HG03135 (cell line): ENCODE data around the gene MTHFD2L.
"Not testable (repeated sequence)": the region's sequence is repeated elsewhere in the genome, so short reads cannot be mapped to it uniquely, and the experiment has no call there.

ENCODE experiments used
- ATAC-seq: cut with Tn5 transposase; IDR thresholded peaks from one replicate; pipeline ENCODE4 v1.9.1; 2021; ENCODE audit warnings: mild to moderate bottlenecking, moderate library complexity; ENCODE audit not compliant: unreplicated experiment

Gene MTHFD2L

DNA sequence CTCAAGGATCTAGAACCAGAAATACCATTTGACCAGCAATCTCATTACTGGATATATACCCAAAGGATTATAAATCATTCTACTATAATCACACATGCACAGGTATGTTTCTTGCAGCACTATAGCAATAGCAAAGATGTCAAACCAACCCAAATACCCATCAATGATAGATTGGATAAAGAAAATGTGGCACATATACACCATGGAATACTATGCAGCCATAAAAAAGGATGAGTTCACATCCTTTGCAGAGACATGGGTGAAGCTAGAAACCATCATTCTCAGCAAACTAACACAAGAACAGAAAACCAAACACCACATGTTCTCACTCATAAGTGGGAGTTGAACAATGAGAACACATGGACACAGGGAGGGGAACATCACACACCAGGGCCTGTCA is 25.7 kb upstream of the MTHFD2L start:
- ATAC-seq: not testable (repeated sequence)

DNA sequence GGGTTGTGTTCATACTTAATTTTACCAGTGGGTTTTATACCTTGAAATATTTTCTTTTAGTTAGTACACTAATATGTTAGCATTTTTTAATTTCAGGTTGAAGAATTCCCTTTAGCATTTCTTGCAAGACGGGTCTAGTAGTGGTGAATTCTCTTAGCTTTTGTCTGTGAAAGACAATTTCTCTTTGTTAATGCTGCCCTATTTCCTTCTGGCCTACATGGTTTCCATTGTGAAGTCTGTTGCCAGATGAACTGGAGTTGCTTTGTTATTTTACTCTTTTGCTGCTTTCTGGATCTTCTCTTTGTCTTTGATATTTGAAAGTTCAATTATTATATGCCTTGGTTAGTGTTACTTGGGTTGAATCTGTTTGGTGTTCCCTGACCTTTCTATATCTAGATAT is 25.0 kb upstream of the MTHFD2L start:
- ATAC-seq: no peak

DNA sequence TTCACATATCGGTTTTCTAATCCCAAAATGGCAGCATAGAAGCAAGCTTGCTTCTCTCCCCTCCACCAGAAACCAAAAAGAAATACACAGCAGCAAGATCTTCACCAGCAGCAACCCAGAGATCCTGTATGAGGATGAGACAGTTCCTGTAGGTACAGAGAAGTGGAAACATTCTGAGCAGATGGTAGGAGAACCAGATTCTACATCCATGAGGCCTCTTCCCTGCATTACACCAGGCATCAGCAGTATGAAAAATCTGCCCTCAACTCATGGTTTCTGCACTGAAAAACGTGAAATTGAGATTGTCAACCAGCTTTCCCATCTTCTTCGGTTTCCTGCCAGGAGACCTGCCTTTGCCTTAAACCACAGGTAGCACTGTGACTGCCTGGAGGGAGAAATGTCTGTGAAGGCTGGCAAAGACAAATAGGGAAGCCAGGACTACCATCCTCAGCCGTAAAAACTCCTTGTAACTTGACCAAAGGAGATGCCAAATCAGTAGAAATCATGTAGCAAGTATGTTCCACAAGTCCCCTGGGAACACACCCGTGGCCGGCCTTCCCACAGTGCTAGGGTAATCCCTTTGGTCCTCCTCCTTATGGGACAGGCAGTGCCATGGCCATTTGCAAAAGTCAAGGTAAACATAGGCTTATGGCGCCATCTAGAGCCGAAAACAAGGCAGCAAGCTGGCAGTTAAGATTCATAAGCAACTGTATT is 24.0 kb upstream of the MTHFD2L start:
- no peak for ATAC-seq

DNA sequence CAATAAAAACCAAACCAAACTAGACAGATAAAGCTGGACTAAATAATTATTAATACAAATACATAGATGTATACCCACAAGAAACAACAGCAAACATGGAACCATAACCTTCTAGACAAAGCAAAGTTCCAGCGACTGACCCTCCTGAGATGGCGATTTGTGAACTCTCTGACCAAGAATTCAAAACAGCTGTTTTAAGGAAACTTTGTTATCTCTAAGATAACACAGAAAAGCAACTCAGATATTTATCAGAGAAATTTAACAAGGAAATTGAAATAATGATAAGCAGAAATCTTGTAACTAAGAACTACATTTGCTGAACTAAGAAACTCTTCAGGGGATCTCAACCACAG is 23.4 kb upstream of the MTHFD2L start:
- ATAC-seq: no peak

DNA sequence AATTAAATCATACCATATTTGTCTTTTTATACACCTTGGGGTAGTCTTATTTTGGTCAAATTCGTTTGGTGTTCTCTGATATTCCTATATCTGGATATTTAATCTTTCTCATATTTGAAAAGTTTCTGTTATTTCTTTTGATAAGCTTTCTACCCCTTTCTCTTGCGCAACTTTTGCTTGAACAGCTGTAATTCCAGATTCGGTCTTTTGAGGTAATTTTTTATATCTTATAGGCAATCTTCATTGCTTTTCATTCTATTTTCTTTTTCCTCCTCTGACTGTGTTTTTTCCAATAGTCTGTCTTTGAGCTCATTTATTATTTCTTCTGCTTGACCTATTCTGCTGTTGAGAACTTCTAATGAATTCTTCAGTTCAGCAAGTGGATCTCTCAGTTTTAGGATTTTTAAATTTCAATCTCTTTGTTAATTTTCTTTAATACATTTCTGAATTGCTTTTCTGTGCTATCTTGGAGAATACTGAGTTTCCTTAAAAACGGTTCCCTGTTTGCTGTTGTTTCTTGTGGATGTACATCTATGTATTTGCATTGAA is 11.3 kb upstream of the MTHFD2L start:
- ATAC-seq: no peak

DNA sequence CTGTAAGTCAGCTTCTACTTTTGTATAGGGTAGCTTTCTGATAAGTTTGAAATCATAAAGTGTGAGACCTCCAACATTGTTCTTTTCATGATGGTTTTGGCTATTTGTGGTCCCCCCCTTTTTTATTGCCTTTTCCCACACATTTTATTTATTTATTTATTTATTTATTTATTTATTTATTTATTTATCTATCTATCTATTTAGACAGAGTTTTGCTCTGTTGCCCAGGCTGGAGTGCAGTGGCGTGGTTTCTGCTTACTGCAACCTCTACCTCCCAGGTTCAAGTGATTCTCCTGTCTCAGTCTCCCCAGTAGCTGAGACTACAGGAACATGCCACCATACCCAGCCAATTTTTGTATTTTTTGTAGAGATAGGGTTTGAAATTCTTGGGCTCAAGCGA is 9.7 kb upstream of the MTHFD2L start:
- ATAC-seq: no peak

DNA sequence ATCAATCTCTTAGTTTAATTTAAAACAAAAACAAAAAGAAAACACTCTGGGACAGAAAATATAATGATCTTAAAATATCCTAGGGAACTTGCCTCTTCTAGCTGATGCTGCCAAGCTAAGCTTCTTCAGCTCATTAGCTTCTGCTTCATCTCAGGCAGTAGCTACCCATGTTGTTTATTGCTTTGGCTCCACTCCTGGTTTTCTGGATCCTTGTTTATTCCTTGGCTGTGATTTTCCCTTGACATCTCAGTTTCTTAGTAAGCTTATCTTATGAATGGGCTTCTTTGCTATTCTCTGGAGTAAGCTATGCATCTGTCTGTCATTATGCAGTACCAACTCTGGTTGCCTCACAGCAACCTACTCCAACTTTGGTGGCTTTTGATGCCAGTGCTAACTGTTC is 5.1 kb upstream of the MTHFD2L start:
- no peak for ATAC-seq

DNA sequence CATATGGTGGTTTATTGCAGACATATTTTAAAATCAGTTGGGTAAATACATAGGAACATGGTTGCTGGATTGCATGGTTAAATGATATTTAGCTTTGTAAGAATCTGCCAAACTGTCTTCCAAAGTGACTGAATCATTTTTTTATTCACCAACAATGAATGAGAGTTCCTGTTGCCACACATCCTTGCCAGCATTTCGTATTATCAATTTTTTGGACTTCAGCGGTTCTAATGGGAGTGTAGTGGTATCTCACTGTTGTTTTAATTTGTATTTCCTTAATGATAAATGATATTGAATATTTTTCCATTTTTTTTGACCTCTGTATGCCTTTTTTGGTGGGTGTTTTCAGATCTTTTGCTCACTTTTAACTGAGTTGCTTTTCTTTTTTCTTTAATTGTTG is 1.4 kb upstream of the MTHFD2L start:
- no peak for ATAC-seq

DNA sequence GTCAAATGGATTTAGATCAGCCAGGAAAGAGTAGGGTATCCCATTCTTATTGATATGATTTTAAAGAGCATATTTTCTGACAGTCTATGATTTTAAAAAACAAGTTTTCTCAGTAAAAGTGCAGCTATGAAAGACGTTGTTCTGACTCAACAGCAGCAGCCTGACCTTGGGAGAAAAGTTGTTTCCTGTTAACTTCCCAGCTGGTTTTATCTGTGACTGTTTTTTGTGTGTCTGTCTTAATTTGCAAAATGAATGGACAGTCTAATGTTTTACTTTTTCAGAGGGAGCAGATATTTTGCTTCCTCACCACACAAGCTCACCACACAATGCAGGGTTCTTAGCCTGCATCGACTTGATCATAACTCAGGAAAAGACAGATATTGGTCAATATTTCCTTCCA is 764 bp upstream of the MTHFD2L start:
- no peak for ATAC-seq

DNA sequence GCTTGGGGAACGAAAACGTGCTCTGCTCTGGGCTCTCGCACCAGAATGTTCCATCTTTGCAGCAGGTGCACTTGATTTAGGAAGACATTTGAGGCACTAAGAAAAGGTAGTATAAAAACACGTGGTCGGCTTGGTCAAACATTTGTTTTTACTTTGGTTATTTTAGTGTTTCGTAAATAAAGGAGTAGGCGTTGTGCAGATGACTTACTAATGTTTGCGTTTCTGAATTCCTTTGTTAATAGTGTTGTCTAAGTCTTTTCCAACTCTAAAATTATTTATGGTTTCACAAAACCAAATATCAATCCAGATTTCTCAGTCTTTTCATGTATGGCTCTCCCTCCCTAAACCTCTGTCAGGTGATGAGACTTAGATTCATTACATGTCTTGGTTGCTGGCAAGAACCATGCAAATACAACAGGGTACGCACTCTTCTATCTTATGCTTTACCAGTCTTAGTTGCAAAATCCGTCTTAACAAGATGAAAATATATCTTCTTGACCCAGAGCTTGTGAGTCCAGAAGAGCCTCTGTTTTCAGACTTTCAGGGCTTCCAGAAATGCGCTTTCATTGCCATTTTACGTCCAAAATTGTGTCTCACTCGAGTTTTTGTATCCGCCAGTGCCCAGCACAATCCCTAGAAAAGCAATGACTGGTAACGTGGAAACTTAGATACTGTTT is 686 bp downstream of the MTHFD2L start:
- ATAC-seq: no peak

DNA sequence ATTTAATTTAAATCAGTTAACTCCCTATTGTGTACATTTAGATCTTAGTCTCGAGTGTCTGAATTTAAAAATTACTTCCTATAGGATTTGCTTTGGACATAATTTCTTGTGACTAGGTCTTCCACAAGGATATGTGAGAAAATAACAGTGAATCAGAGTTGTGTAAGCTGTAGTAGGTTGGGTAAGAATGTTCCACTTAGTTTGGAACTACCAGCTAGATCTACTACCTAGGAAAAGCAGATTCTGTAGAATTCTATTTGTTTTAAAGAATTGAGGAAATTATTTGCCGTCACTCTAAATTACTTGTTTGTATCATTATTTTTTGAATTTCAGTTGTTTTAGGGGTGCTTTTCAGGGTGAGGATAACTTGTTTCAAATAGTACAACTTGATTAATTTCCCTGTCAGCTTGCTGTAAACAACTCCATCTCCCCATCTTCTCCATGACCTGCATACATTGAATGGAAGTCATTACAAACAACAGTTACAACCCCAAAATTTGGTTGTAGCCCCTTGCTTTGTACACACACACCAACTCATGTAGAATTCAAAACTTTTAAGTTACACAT is 1.3 kb downstream of the MTHFD2L start:
- ATAC-seq: no peak

DNA sequence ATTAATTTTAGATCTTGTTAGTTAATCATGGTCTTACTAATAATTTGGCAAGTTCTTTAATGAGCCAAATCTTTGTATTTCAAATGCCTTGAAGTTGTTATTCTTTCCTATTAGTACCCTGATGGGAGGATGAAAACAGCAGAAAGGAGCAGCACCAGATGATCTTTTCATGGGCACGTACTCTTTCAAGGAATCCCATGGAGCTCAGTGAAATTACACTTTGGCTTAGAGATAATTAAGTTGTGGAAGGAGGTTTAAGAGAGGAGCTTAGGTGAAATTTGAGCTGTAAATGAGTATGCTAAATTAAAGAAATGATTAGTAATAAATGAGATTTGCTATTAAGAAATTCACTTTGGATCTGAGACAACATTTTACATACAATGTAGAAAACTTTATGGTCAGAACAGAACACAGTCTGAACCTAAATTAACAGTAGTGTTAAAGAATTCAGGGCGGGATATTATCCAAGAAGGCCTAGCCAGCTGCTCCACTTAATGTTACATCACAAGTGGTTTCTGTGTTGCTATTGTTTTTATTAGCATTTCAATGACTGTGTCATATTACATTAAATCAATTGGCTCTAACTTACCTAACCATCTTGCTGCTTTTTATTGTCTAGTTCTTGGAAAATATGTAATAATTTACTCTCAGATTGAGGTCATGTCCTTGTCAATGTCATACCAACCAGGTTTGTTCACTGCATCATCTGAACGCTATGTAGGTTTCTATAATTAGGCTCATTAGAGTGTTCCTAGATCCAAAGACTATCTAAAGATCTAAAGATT is 3.9 kb downstream of the MTHFD2L start:
- no peak for ATAC-seq

DNA sequence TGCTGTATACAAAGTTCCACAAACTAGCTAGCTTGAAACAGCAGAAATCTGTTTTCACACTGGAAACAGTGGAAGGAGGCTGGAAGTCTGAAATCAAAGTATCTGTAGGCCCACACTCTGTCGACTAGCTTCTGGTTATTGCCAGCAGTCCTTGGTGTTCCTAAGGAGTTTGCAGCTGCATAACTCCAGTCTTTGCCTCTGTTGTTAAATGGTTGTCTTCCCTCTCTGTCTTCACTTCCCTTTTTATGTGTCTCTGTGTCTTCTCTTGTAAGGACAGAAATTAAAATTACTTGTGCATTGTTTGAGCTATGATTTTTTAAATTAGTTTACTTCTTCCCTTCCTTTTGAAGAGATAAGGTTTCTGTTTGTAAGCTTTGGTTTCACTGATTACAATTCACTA is 8.2 kb downstream of the MTHFD2L start:
- no peak for ATAC-seq

DNA sequence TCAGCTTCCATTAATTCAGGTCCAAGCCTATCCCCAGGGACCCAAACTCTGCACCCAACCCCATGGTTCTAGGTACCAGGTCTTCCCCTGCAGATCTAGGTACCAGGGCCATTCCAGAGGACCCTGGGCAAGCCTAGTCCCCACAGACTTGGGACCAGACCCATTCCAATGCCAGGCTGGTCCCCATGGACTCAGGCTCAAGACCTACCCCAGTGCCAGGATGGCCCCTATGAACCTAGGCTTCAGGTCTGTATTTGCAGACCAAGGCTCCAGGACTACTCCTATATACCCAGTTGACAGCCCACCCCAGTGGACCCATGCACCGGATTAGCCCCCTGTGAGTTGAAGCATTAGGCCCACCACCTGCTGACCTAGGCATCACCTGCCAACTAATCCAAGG is 8.9 kb downstream of the MTHFD2L start:
- ATAC-seq: no peak

DNA sequence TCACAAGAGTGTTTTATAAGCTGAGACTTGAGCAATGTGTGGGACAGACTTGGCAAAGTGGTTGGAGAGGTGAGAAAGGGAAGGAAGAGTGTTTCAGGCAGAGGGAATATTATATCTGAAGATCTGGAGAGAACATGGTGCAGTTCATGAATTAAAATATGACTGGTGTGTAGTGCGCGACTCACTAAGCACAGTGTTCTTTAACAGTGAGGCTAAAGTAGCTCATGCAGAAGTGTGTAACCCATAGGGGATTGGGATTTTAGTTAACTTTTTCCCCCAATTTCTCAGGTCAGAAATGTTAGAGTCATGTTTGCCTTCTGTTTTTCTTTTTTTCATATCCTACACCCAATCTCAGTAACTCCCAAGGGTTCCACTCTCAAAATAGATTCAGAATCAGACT is 9.7 kb downstream of the MTHFD2L start:
- no peak for ATAC-seq

DNA sequence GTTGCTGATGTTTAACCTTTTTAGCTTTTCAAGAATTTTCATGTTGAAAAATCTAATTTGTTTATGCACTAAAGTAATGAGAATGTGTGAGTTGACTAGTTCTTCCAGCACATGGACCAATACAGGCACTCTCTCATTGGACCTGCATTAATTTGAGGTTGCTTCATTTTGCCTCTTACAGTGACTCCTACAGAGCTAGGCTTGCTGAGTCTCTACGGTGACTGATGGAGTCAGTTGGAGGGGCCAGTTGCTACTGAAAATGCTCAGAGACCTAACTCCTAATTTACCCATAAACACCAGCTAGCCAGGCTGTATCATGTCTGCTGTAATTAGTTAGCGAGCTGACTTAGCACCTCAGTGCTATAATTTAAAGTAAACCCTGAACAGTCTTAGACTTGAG is 10.9 kb downstream of the MTHFD2L start:
- ATAC-seq: no peak

DNA sequence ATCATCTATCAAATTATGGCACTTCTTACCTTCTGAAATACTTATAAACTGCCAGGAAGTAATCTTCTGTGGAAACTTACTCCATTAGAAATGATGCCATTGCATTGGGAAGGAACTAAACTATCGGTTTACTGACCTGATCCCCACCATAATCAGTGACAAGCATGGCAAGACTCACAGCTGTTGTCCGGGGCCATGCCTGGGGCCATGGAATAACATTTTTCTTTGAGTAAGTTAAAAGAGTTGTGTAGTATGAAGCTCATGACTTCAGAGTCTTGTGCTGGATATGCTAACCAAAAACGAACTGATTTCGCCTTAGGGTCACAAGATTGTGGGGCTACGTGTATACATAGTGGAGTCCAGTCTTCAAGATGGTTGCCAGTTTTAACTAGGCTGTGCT is 15.4 kb downstream of the MTHFD2L start:
- ATAC-seq: no peak

DNA sequence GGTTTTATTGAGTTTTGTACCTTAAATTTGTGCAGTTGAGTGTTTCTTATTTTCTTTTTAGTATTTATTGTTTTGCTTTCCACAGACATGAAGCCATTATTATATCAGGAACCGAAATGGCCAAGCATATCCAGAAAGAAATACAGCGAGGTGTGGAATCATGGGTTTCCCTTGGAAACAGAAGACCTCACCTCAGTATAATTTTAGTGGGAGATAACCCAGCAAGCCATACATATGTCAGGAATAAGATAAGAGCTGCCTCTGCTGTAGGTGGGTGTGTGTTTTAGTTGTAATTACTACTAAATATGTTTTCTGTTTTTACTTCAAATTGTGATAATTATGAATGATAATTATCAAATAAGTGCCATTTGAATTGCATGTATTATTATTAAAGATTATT is 16.5 kb downstream of the MTHFD2L start:
- ATAC-seq: no peak

DNA sequence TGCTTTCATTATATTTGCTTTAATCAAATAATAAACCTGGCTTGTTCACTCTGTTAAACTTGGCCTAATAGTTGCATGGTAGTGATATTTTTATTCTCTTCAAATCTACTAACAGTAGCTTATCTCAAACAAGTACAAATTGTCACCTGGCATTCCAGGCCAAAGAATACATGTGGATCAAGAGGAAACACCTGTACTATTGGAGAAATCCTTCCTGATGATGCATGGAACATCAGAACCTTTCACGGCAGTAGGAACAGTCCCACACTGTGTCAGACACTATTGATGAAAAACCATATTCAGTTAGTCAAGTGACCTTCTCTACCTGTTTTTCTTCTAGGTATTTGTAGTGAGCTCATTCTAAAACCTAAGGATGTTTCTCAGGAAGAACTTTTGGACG is 17.0 kb downstream of the MTHFD2L start:
- no peak for ATAC-seq

DNA sequence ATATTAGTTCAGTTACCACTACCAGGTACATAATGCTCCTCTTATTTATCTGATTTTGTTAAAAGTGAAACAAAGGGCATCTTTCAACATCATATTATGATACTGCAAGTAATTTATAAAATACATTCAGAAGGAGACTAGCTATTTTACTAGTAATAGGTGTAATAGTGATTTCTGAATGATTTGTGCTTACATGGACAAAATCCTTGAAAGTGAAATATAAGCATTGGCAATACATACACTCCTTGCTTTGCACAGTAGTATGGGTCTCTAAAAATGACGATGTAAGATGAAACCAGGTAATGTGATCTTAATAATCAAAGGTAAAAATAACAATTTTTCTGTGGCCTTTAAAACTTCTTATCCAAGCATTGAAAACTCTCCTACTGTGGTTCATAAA is 17.5 kb downstream of the MTHFD2L start:
- ATAC-seq: no peak

DNA sequence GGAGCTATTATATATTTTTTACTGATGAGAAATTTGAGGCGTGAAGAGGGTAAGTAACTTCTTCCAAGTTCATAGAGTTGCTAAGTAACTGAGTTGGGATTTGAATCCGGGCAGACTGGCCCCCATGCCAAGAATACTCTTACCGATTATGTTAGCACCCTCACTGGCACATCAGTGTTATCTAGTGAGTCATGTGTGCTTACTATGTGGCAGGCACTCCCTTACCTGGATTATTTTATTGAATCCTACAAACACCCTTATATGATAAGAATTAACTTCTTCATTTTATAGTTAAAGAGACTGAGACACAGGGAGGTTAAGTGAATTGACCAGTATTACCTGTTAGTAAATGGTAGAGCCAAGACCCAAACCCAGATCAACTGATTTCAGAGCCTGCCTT is 20.9 kb downstream of the MTHFD2L start:
- ATAC-seq: no peak

DNA sequence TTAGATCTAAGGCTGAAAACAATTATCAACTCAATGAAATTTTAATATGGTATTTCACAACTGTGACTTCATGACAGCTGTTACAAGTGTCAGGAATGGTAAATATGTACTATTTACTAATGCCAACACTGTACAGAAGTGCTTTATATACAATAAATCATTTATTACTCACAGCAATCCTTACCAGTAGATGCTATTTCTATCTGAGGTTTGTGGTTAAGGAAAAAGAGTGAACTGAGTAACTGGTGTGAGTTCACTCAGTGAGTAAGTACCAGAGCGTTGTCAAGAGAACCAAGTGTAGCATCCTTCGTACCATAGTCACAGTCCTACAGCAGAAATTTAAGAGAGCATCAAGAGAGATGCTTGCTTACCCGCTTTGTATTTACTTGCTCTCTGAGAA is 23.3 kb downstream of the MTHFD2L start:
- ATAC-seq: no peak
